Epithelial cell of esophagus (primary cell): Measurements from ENCODE around the gene MEGF8.

Experiments used
- DNase-seq: peaks from one replicate; pipeline ENCODE4 v3.0.0; 2010; ENCODE audit warnings: low read depth
- H3K4me3 ChIP-seq: 2 replicates; pipeline ENCODE4 v1.5.1; 2011; ENCODE audit warnings: mild to moderate bottlenecking, low read length, control low read depth
- TF ChIP-seq, protein P1 (sequence below): IDR thresholded peaks from 2 replicates; pipeline ENCODE4 v1.5.1; 2011; ENCODE audit warnings: low read depth, mild to moderate bottlenecking, low read length, control low read depth, inconsistent platforms; ENCODE audit not compliant: insufficient read depth; ENCODE audit errors: missing control alignments

Gene MEGF8

DNA sequence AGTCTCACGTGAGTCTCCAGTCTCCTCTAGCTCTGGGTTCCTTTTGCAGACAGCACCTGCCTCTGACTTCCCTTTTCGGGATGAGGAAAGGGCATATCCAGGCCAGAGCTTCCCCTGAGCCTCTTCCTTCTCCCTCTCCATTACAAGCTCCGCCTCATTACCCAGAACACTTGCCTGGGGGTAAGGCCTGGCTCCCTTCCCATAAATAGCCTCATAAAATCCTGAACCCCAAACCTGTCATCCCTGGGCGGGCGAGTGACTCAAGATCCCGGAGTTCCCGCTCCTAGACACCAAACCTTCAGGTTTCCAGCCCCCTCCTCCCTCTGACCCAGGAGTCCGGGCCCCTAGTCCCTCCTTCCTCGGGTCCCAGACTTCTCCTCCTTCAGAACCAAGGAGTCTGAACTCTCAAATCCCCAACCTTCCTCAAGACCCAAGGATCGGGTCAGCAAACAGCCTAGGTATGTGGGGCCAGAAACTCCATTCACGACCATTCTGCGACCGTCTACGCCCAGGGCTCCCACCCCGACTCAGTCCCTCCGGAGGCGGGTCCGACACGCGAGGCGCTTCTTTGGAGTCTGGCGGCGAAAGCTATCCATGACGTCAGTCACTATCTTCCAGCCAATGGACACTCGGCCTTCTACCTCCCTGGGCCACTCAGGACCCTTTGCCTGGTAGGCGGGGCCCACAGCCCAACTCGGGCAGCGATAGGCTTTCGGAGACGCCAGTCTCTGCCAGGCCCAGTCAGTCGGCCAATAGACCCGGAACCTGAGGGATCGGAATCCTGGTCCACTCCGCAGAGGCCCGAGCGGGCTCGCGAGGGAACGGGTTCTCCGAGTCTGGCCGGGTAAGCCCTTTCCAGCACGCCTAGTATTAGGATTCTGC lies 71.2 kb downstream of the MEGF8 start:
- TF ChIP-seq, protein P1, sequence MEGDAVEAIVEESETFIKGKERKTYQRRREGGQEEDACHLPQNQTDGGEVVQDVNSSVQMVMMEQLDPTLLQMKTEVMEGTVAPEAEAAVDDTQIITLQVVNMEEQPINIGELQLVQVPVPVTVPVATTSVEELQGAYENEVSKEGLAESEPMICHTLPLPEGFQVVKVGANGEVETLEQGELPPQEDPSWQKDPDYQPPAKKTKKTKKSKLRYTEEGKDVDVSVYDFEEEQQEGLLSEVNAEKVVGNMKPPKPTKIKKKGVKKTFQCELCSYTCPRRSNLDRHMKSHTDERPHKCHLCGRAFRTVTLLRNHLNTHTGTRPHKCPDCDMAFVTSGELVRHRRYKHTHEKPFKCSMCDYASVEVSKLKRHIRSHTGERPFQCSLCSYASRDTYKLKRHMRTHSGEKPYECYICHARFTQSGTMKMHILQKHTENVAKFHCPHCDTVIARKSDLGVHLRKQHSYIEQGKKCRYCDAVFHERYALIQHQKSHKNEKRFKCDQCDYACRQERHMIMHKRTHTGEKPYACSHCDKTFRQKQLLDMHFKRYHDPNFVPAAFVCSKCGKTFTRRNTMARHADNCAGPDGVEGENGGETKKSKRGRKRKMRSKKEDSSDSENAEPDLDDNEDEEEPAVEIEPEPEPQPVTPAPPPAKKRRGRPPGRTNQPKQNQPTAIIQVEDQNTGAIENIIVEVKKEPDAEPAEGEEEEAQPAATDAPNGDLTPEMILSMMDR, result no peak
- H3K4me3 ChIP-seq, result peak overlapping the region; percentile 83
- peak; percentile 99 for DNase-seq

DNA sequence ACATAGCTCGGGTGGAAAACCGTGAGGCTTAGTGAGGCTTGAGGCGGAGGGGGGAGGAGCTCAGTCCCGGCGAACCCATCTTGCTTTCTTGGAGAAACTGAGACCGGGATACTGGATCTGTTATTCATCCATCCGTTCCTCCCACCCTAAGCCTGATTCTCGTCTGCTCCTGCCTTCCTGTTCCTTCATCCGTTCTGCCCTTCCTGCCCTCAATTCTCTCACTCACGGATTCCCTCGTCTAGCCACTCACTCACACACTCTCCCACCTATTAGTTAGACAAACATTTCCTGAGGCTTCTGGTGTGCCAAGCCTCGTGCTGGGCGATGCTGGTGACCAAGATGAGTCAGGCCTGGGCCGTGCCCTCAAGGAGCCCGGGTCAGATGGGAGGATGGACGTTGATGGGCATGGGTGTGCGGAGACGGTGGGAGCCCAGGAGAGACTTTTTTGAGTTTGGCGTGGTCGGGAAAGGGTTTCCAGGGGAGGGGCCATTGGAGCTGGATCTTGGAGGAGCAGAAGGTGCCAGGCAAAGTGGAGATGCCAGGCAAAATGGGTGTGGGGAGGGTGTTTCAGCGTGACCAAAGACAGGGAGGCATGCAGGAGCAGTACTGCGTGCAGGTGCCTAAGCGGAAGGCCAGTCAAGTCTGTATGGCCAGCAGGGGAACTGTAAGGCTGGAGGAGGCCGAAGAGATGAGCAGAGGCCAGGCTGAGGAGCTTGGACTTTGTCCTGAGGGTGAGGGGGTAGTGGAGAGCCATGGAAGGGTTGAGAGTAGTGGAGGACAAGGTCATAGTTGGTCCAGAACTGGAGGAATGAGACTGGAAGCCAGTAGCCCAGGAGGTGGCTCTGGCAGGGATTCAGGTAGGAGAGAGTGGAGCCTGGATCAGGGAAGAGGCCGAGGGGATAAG lies 72.1 kb downstream of the MEGF8 start:
- no peak for DNase-seq
- H3K4me3 ChIP-seq, result peak overlapping the region; percentile 83
- TF ChIP-seq, protein P1, result no peak

DNA sequence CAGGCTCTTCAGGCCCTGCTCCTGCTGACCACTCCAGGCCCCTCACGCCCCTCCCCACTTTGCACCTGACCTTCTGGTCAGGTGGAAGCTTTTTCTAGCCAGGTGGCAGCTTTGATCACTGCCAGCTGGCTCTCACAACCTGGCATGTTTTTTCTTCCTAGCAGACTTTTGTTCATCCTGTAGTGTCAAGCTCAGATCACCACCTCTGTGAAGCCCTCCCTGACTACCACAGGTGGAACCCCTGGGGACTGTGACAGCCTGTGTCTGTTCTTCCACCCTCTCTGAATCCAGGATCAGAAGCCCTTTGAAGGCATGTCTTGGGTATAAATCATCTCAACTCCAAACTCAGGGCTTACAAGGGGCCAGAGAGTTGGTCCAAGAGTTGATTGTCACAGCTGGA lies 75.0 kb downstream of the MEGF8 start:
- DNase-seq, result no peak
- TF ChIP-seq, protein P1, result no peak
- no peak overlapping the region for H3K4me3 ChIP-seq

DNA sequence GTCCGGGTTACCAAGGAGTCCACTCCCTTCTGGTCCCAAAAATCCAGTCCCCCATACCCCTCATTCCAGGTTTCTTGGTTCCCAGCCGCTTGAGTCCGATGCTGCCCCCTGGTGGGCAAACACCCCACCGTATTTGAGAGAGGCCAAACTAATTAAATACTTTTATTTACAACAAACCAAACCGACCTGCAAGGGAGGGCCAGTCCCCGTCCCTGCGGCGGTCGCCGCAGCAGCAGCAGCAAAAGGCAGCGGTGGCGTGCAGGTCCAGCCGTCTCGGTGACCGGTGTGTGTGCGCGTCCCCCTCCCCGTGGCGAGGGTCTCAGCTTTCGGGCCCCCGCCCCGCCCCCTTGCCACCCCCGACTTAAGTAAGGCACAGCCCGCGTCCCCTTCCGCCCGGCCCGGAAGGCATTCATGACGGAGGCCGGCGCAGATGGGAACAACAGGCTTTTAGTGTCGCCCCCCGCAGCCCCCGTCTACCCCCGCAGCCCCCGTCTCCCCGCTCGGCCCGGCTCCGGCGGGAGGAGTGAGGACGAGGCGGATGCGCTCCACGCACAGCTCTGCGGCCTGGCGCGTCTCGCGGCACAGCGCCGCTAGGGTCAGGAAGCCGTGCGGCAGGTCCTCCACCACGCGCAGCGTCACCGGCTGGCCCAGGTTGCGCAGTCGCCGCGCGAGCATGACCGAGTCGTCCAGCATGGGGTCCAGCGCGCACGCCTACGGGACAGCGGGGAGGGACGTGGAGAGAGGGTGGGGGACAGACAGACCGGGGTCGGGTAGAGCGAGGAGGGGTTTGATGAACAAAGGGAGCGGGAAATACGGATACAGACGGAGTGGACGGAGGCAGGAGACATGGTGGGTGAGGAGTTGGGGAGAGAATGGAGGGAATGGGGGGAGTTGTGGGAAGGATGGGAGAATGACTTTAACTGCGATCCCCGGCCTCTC lies 76.2 kb downstream of the MEGF8 start:
- peak; percentile 77 for DNase-seq
- TF ChIP-seq, protein P1, result peak; percentile 78
- peak overlapping the region; percentile 46 for H3K4me3 ChIP-seq

DNA sequence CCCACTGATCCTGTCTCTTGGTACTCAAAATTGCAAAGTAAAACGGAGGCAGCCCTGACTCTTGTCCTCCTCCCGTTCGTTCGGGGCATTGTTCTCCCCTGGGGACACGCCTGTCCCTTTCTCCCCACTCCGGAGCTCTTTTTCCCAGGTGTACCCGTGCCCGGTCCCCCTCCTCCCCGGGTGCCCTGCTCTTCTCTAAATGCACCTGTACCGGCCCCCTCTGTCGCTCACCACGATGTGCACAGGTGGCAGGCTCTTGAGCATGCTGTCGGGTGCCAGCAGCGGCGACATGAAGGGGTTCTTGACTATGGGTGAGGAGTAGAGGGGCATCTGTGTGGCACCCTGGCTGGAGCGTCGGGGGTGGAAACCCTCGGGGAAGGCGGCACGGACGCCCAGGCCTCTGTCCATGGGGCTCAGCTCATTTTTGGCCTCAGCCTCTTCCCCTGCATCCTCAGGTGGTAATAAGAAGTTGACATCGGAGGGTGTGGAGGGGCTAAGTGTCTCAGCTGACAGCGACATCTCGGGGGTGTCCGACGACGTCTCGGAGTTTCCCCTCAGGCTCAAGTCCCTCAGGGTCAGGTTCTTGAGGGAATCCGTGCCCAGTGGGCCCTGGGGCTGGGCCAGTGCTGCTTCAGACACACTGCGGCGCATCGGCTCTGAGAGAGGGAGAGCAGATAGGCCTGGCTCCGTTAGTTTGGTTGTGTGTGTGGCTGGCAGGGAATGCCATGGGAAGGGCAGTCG lies 77.1 kb downstream of the MEGF8 start:
- no peak for DNase-seq
- TF ChIP-seq, protein P1, result no peak
- no peak overlapping the region for H3K4me3 ChIP-seq
